GM21619 (cell line): ENCODE data around the gene ADRB1.
A peak's percentile ranks its signal among the peaks of the same experiment; 100 is the strongest.

Source experiments
- ATAC-seq: cut with Tn5 transposase; IDR thresholded peaks from one replicate; pipeline ENCODE4 v1.9.1; 2021; ENCODE audit not compliant: unreplicated experiment

ADRB1 gene

GRCh38 chr10:114043532-114044246 lies at the start of gene ADRB1:
ADRB1 (plus strand) TSS chr10:114043866; CDS start chr10:114044133, 267 bp downstream.
- no peak for ATAC-seq

- ATAC-seq = no peak
Observed at GRCh38 chr10:113995201-113995600, 48.5 kb upstream of the ADRB1 start.

GRCh38 chr10:113997428-113997827 lies 46.2 kb upstream of the ADRB1 start:
- ATAC-seq = no peak

- no peak for ATAC-seq
Observed at GRCh38 chr10:113999531-113999930, 44.1 kb upstream of the ADRB1 start.

GRCh38 chr10:114000457-114001010 lies 43.1 kb upstream of the ADRB1 start:
- no peak for ATAC-seq

- ATAC-seq = no peak
Observed at GRCh38 chr10:114002422-114002821, 41.2 kb upstream of the ADRB1 start.

GRCh38 chr10:114003161-114003941 lies 40.3 kb upstream of the ADRB1 start:
- no peak for ATAC-seq

- no peak for ATAC-seq
Observed at GRCh38 chr10:114009281-114009996, 34.2 kb upstream of the ADRB1 start.

GRCh38 chr10:114010316-114010715 lies 33.4 kb upstream of the ADRB1 start:
- no peak for ATAC-seq

- no peak for ATAC-seq
Observed at GRCh38 chr10:114012650-114013049, 31.0 kb upstream of the ADRB1 start.

- no peak for ATAC-seq
Observed at GRCh38 chr10:114015708-114016107, 28.0 kb upstream of the ADRB1 start.

GRCh38 chr10:114017271-114017670 lies 26.4 kb upstream of the ADRB1 start:
- no peak for ATAC-seq

- ATAC-seq = no peak
Observed at GRCh38 chr10:114017873-114018272, 25.8 kb upstream of the ADRB1 start.

- no peak for ATAC-seq
Observed at GRCh38 chr10:114019226-114019625, 24.4 kb upstream of the ADRB1 start.

- ATAC-seq = no peak
Observed at GRCh38 chr10:114021154-114021553, 22.5 kb upstream of the ADRB1 start.

- no peak for ATAC-seq
Observed at GRCh38 chr10:114021717-114022680, 21.7 kb upstream of the ADRB1 start.

- no peak for ATAC-seq
Observed at GRCh38 chr10:114022766-114023597, 20.7 kb upstream of the ADRB1 start.

- ATAC-seq = peak; percentile 78
Observed at GRCh38 chr10:114024876-114025610, 18.6 kb upstream of the ADRB1 start.
